ENCODE measurements around the gene PCDHGB2. TPM values are rescaled to one million over a fixed set of nuclear protein-coding genes. Genes with fewer than 3 reads are reported as not detected.
A peak's percentile ranks its signal among the peaks of the same experiment; 100 is the strongest.
"Not testable (repeated sequence)": the region's sequence is repeated elsewhere in the genome, so short reads cannot be mapped to it uniquely, and the experiment has no call there.

The PCDHGB2 gene
- total and polyA plus RNA-seq, 11 donors = 2.1 to 13.8 (median 9.8) TPM

GRCh38 chr5:141392429-141393198, 32.8 kb downstream of the PCDHGB2 start, which contains the start of gene PCDHGA8:
Gene PCDHGA8, plus strand, starts transcription at chr5:141392633. Its CDS starts 181 bp downstream, at chr5:141392814.
- Histone ChIP-seq H3K9me3 (peaks cover 0 to 95% (median 63%) of the 10 kb centered on the region in 12 donors), H3K4me1 (peaks cover 0 to 9% (median 0%) of the 10 kb centered on the region in 12 donors), H3K4me3 (no peak within 1 kb of the TSS), H3K36me3 (peaks cover 0 to 12% (median 0%) of the 10 kb centered on the region in 9 donors), H3K27me3 (peaks cover 0 to 43% (median 0%) of the 10 kb centered on the region in 9 donors), H3K27ac (no peak within 1 kb of the TSS)
- DNase-seq (no peak), ATAC-seq (no peak)
- WGBS, 4 donors = 39 to 49% (median 44%) methylated on average over 32 to 38 of the region's 38 CpGs
- intact Hi-C loops (cut with DNase I) = no loop called here
- TF ChIP-seq CTCF (IDR thresholded peaks at IDR 0.05) = peak in 5 of 12 donors; percentile 8 to 31 (median 16)
- no peak for TF ChIP-seq POLR2A (IDR thresholded peaks at IDR 0.05)

GRCh38 chr5:141393267-141393666, 33.5 kb downstream of the PCDHGB2 start:
- Histone ChIP-seq H3K4me3 (no peak overlapping the region), H3K27ac (no peak overlapping the region), H3K36me3 (peaks cover 0 to 12% (median 0%) of the 10 kb centered on the region in 9 donors), H3K4me1 (peaks cover 0 to 10% (median 0%) of the 10 kb centered on the region in 12 donors), H3K27me3 (peaks cover 0 to 44% (median 0%) of the 10 kb centered on the region in 9 donors), H3K9me3 (peaks cover 0 to 95% (median 64%) of the 10 kb centered on the region in 12 donors)
- intact Hi-C loops (cut with DNase I) = no loop called here
- no peak for ATAC-seq
- WGBS, 4 donors = 48 to 63% (median 56%) methylated on average over 21 of the region's 21 CpGs
- TF ChIP-seq POLR2A (IDR thresholded peaks at IDR 0.05) (no peak), CTCF (IDR thresholded peaks at IDR 0.05) (no peak)
- DNase-seq = no peak

GRCh38 chr5:141394401-141395187, 34.8 kb downstream of the PCDHGB2 start:
- DNase-seq; ATAC-seq; H3K27ac ChIP-seq; H3K4me3 ChIP-seq; intact Hi-C loops (cut with DNase I): not testable (repeated sequence)
- Histone ChIP-seq H3K36me3 (peaks cover 0 to 12% (median 0%) of the 10 kb centered on the region in 9 donors), H3K27me3 (peaks cover 0 to 43% (median 0%) of the 10 kb centered on the region in 9 donors), H3K9me3 (peaks cover 0 to 95% (median 63%) of the 10 kb centered on the region in 12 donors), H3K4me1 (peaks cover 0 to 12% (median 4%) of the 10 kb centered on the region in 12 donors)
- 37 to 53% (median 43%) methylated on average over 24 to 46 of the region's 53 CpGs for WGBS, 4 donors

GRCh38 chr5:141397756-141398551, 38.2 kb downstream of the PCDHGB2 start, which contains the start of gene PCDHGB5:
Gene PCDHGB5, plus strand, starts transcription at chr5:141397947. Its CDS starts 181 bp downstream, at chr5:141398128.
- H3K27ac ChIP-seq = peak within 1 kb of the TSS in 1 of 12 donors; percentile 20
- TF ChIP-seq CTCF (IDR thresholded peaks at IDR 0.05) = peak; percentile 40 to 72 (median 58)
- DNase-seq = peak in 2 of 5 donors; percentile 70 to 78
- H3K4me1 ChIP-seq = peaks cover 0 to 12% (median 0%) of the 10 kb centered on the region in 12 donors
- 13 to 15% (median 14%) methylated on average over 25 to 26 of the region's 43 CpGs for WGBS, 4 donors
- H3K9me3 ChIP-seq = peaks cover 0 to 97% (median 62%) of the 10 kb centered on the region in 12 donors
- ATAC-seq = peak in 3 of 4 donors; percentile 88 to 96 (median 95)
- H3K27me3 ChIP-seq = peaks cover 0 to 36% (median 0%) of the 10 kb centered on the region in 9 donors
- H3K36me3 ChIP-seq; intact Hi-C loops (cut with DNase I): not testable (repeated sequence)
- peak within 1 kb of the TSS in 10 of 12 donors; percentile 32 to 51 (median 42) for H3K4me3 ChIP-seq

Measured in heart left ventricle (tissue), 16 donors.